GM23338 (cell line): ENCODE measurements around the gene RAB3GAP1. TPM values are rescaled to one million over a fixed set of nuclear protein-coding genes. Genes with fewer than 3 reads are reported as not detected.

Source experiments
- ATAC-seq: fragments of 200-7000 bp; cut with Tn5 transposase; 3 replicates; pipeline ENCODE4 v1.9.1; 2020
- DNase-seq: peaks from one replicate; pipeline ENCODE4 v3.0.0-alpha.2; 2015; ENCODE audit warnings: low spot score
- H2AFZ ChIP-seq: fragments of 200-600 bp; sonication (generic); 2 replicates; pipeline ENCODE4 v1.8.0; 2016; ENCODE audit warnings: antibody characterized with exemption, mild to moderate bottlenecking, moderate library complexity
- H3F3A ChIP-seq: fragments of 200-600 bp; sonication (generic); replicated peaks from 2 replicates; pipeline ENCODE4 v1.8.0; 2017; ENCODE audit warnings: antibody characterized with exemption, mixed run types, low read depth
- H3K27ac ChIP-seq: fragments of 200-600 bp; sonication (generic); 2 replicates; pipeline ENCODE4 v1.6.1; 2016; ENCODE audit warnings: low read depth
- H3K27me3 ChIP-seq: fragments of 200-600 bp; sonication (generic); 2 replicates; pipeline ENCODE4 v1.8.0; 2016; ENCODE audit warnings: mild to moderate bottlenecking, mixed run types, moderate library complexity; ENCODE audit not compliant: insufficient read depth
- H3K36me3 ChIP-seq: fragments of 200-600 bp; sonication (generic); 2 replicates; pipeline ENCODE4 v1.8.0; 2016; ENCODE audit warnings: mild to moderate bottlenecking; ENCODE audit not compliant: insufficient read depth
- H3K4me1 ChIP-seq: fragments of 200-600 bp; sonication (generic); 2 replicates; pipeline ENCODE4 v1.8.0; 2016; ENCODE audit warnings: mild to moderate bottlenecking, moderate library complexity; ENCODE audit not compliant: insufficient read depth
- H3K4me2 ChIP-seq: fragments of 200-600 bp; sonication (generic); 2 replicates; pipeline ENCODE4 v1.7.1; 2017; ENCODE audit warnings: mixed run types
- H3K4me3 ChIP-seq: fragments of 200-600 bp; sonication (generic); 2 replicates; pipeline ENCODE4 v1.6.1; 2016; ENCODE audit warnings: mixed run types
- H3K79me2 ChIP-seq: fragments of 200-600 bp; sonication (generic); replicated peaks from 2 replicates; pipeline ENCODE4 v1.8.0; 2017; ENCODE audit warnings: mild to moderate bottlenecking; ENCODE audit not compliant: insufficient read depth
- H3K9me2 ChIP-seq: fragments of 200-600 bp; sonication (generic); 2 replicates; pipeline ENCODE4 v1.8.0; 2017; ENCODE audit not compliant: insufficient read depth
- H4K20me1 ChIP-seq: fragments of 200-600 bp; sonication (generic); replicated peaks from 2 replicates; pipeline ENCODE4 v1.8.0; 2017; ENCODE audit warnings: mild to moderate bottlenecking; ENCODE audit not compliant: insufficient read depth
- H3K27ac Mint-ChIP-seq: 2 replicates; pipeline ENCODE4 v1.8.0; 2020; ENCODE audit warnings: inconsistent platforms, mild to moderate bottlenecking, moderate library complexity, mixed read lengths
- H3K27me3 Mint-ChIP-seq: 3 replicates; pipeline ENCODE4 v1.8.0; 2022; ENCODE audit warnings: low read depth, mild to moderate bottlenecking, moderate library complexity, mixed read lengths, inconsistent platforms; ENCODE audit not compliant: insufficient read depth, poor library complexity
- H3K36me3 Mint-ChIP-seq: 3 replicates; pipeline ENCODE4 v1.8.0; 2021; ENCODE audit warnings: low read depth, mild to moderate bottlenecking, inconsistent platforms, moderate library complexity, mixed read lengths
- H3K4me1 Mint-ChIP-seq: 3 replicates; pipeline ENCODE4 v1.8.0; 2020; ENCODE audit warnings: mild to moderate bottlenecking, inconsistent platforms, mixed read lengths
- H3K4me3 Mint-ChIP-seq: 3 replicates; pipeline ENCODE4 v1.8.0; 2021; ENCODE audit warnings: moderate library complexity, mild to moderate bottlenecking, inconsistent platforms, mixed read lengths
- H3K9me3 Mint-ChIP-seq: 3 replicates; pipeline ENCODE4 v1.8.0; 2020; ENCODE audit warnings: moderate library complexity, mild to moderate bottlenecking, inconsistent platforms, mixed read lengths
- CREB1 ChIP-seq: fragments of 250-450 bp; sonication (Bioruptor Pico); IDR thresholded peaks from 2 replicates; pipeline ENCODE4 v1.5.0; 2020; ENCODE audit warnings: low read depth, mild to moderate bottlenecking, moderate library complexity
- ETS1 ChIP-seq: IDR thresholded peaks from 2 replicates; pipeline ENCODE4 v1.6.1; 2016; ENCODE audit warnings: antibody characterized with exemption
- EZH2 ChIP-seq: fragments of 200-600 bp; sonication (generic); IDR thresholded peaks from one replicate; pipeline ENCODE4 v1.8.0; 2017; ENCODE audit warnings: antibody characterized with exemption, mild to moderate bottlenecking, low read depth; ENCODE audit not compliant: unreplicated experiment
- EZH2phosphoT487 ChIP-seq: fragments of 200-600 bp; sonication (generic); IDR thresholded peaks from one replicate; pipeline ENCODE4 v1.8.1; 2018; ENCODE audit warnings: antibody characterized with exemption; ENCODE audit not compliant: unreplicated experiment
- JUNB ChIP-seq: IDR thresholded peaks from one replicate; pipeline ENCODE4 v1.6.1; 2016; ENCODE audit warnings: antibody characterized with exemption; ENCODE audit not compliant: unreplicated experiment
- NANOG ChIP-seq: IDR thresholded peaks from 2 replicates; pipeline ENCODE4 v1.6.1; 2016; ENCODE audit warnings: antibody characterized with exemption, borderline replicate concordance
- POLR2AphosphoS5 ChIP-seq: IDR thresholded peaks from 2 replicates; pipeline ENCODE4 v1.6.1; 2016; ENCODE audit warnings: antibody characterized with exemption, low read depth
- STAT1 ChIP-seq: IDR thresholded peaks from one replicate; pipeline ENCODE4 v1.6.1; 2016; ENCODE audit warnings: antibody characterized with exemption; ENCODE audit not compliant: unreplicated experiment
- ZNF114 ChIP-seq: fragments of 250-450 bp; sonication (Bioruptor Pico); IDR thresholded peaks from 2 replicates; pipeline ENCODE4 v1.5.0; 2020; ENCODE audit warnings: mild to moderate bottlenecking, moderate library complexity
- ZNF331 ChIP-seq: fragments of 250-450 bp; sonication (Bioruptor Pico); IDR thresholded peaks from 2 replicates; pipeline ENCODE4 v1.5.0; 2020; ENCODE audit warnings: low read depth, mild to moderate bottlenecking, moderate library complexity
- ZNF462 ChIP-seq: fragments of 250-450 bp; sonication (Bioruptor Pico); IDR thresholded peaks from 2 replicates; pipeline ENCODE4 v1.5.0; 2020; ENCODE audit warnings: mild to moderate bottlenecking, moderate library complexity
- polyA plus RNA-seq: library from polyadenylated mRNA; unstranded; fragments of >200 nt; fragmentation: Nextera tagmentation; extraction: Ambion mirVana; gene quantifications from 2 replicates; pipeline ENCODE4 v1.2.1, GENCODE V29; 2016
- total RNA-seq: library from RNA; depleted of rRNA; stranded (reverse); fragments of >200 nt; shearing (Covaris generic); gene quantifications from 2 replicates; pipeline ENCODE4 v1.2.3, GENCODE V29; 2014
- TF ChIP-seq, protein P1 (sequence below), 2 experiments: fragments of 200-600 bp in 1 of 2; sonication (generic) in 1 of 2; conservative IDR thresholded peaks; 2 replicates each; pipeline versions ENCODE4 v1.5.1 to v1.6.1; 2016 to 2017; ENCODE audit warnings: antibody characterized with exemption in 2 of 2, low read depth in 2 of 2, mild to moderate bottlenecking in 2 of 2, moderate library complexity in 1 of 2
- TF ChIP-seq, protein P2 (sequence below): IDR thresholded peaks from one replicate; pipeline ENCODE4 v1.6.1; 2018; ENCODE audit warnings: antibody characterized with exemption; ENCODE audit not compliant: unreplicated experiment

RAB3GAP1 gene
- total and polyA plus RNA-seq, 2 experiments from 2014 or later, result 22.5 to 40.4 TPM

- DNase-seq (no peak), ATAC-seq (no peak)
- no peaks in the 10 kb centered on the region for H3K27me3 Mint-ChIP-seq
- no peak overlapping the region for H3K27ac Mint-ChIP-seq
- Histone ChIP-seq H3K4me1 (no peaks in the 10 kb centered on the region), H3F3A (no peaks in the 10 kb centered on the region), H3K9me2 (no peaks in the 10 kb centered on the region), H3K4me2 (no peak overlapping the region), H3K27me3 (no peaks in the 10 kb centered on the region), H3K4me3 (no peak overlapping the region), H3K36me3 (no peaks in the 10 kb centered on the region), H3K79me2 (peaks cover 60% of the 10 kb centered on the region), H4K20me1 (no peaks in the 10 kb centered on the region; the same call in none of the 2 replicates), H2AFZ (no peak overlapping the region), H3K27ac (no peak overlapping the region)
- peaks cover 24% of the 10 kb centered on the region; the same call in 2 of the 3 replicates for H3K36me3 Mint-ChIP-seq
- no peaks in the 10 kb centered on the region; the same call in 2 of the 3 replicates for H3K9me3 Mint-ChIP-seq
- no peaks in the 10 kb centered on the region for H3K4me1 Mint-ChIP-seq
- TF ChIP-seq, protein P1, sequence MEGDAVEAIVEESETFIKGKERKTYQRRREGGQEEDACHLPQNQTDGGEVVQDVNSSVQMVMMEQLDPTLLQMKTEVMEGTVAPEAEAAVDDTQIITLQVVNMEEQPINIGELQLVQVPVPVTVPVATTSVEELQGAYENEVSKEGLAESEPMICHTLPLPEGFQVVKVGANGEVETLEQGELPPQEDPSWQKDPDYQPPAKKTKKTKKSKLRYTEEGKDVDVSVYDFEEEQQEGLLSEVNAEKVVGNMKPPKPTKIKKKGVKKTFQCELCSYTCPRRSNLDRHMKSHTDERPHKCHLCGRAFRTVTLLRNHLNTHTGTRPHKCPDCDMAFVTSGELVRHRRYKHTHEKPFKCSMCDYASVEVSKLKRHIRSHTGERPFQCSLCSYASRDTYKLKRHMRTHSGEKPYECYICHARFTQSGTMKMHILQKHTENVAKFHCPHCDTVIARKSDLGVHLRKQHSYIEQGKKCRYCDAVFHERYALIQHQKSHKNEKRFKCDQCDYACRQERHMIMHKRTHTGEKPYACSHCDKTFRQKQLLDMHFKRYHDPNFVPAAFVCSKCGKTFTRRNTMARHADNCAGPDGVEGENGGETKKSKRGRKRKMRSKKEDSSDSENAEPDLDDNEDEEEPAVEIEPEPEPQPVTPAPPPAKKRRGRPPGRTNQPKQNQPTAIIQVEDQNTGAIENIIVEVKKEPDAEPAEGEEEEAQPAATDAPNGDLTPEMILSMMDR (conservative IDR thresholded peaks at IDR 0.05; ENCODE audit: low read depth in 2 of 2), result no peak
- TF ChIP-seq EZH2, result no peak
- TF ChIP-seq JUNB, result no peak
- TF ChIP-seq CREB1 (CRISPR knock-in tag), result no peak
- no peak for TF ChIP-seq ZNF462 (CRISPR knock-in tag)
- no peak for TF ChIP-seq POLR2AphosphoS5
- TF ChIP-seq ZNF114 (CRISPR knock-in tag), result no peak
- TF ChIP-seq NANOG, result no peak
- TF ChIP-seq, protein P2, sequence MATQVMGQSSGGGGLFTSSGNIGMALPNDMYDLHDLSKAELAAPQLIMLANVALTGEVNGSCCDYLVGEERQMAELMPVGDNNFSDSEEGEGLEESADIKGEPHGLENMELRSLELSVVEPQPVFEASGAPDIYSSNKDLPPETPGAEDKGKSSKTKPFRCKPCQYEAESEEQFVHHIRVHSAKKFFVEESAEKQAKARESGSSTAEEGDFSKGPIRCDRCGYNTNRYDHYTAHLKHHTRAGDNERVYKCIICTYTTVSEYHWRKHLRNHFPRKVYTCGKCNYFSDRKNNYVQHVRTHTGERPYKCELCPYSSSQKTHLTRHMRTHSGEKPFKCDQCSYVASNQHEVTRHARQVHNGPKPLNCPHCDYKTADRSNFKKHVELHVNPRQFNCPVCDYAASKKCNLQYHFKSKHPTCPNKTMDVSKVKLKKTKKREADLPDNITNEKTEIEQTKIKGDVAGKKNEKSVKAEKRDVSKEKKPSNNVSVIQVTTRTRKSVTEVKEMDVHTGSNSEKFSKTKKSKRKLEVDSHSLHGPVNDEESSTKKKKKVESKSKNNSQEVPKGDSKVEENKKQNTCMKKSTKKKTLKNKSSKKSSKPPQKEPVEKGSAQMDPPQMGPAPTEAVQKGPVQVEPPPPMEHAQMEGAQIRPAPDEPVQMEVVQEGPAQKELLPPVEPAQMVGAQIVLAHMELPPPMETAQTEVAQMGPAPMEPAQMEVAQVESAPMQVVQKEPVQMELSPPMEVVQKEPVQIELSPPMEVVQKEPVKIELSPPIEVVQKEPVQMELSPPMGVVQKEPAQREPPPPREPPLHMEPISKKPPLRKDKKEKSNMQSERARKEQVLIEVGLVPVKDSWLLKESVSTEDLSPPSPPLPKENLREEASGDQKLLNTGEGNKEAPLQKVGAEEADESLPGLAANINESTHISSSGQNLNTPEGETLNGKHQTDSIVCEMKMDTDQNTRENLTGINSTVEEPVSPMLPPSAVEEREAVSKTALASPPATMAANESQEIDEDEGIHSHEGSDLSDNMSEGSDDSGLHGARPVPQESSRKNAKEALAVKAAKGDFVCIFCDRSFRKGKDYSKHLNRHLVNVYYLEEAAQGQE, result no peak
- TF ChIP-seq ZNF331, result no peak
- TF ChIP-seq EZH2phosphoT487, result no peak
- no peak for TF ChIP-seq STAT1
- no peak for TF ChIP-seq ETS1
- no peak overlapping the region for H3K4me3 Mint-ChIP-seq
Measured at GRCh38 chr2:135086222-135086621, 34.1 kb downstream of the RAB3GAP1 start.
